ENCODE measurements around the gene MARVELD1. TPM values are rescaled to one million over a fixed set of nuclear protein-coding genes. Genes with fewer than 3 reads are reported as not detected.
"Not testable (repeated sequence)": the region's sequence is repeated elsewhere in the genome, so short reads cannot be mapped to it uniquely, and the experiment has no call there.

The MARVELD1 gene
- total and polyA plus RNA-seq, 7 donors, result 2.2 to 10.4 (median 3.2) TPM

- no peaks in the 10 kb centered on the region for H3K27me3 ChIP-seq (ENCODE audit: insufficient read depth in 3 of 3, low read length in 2 of 3)
- no peak overlapping the region for H3K4me3 ChIP-seq
- TF ChIP-seq CTCF (IDR thresholded peaks at IDR 0.05), result no peak
- no peaks in the 10 kb centered on the region for H3K36me3 ChIP-seq (ENCODE audit: insufficient read depth in 1 of 2, low read depth in 1 of 2)
- no peak overlapping the region for H3K27ac ChIP-seq
- 79 to 86% (median 80%) methylated on average over 5 of the region's 5 CpGs for WGBS, 3 donors
- intact Hi-C loops (cut with DNase I), result no loop called here
- H3K4me1 ChIP-seq, result peaks cover 24% of the 10 kb centered on the region
- DNase-seq, result no peak
- peaks cover 8% of the 10 kb centered on the region for H3K9me3 ChIP-seq
- no peak for ATAC-seq
These were observed 23.9 kb upstream of the MARVELD1 start for GRCh38 chr10:97689559-97690020.

DNA sequence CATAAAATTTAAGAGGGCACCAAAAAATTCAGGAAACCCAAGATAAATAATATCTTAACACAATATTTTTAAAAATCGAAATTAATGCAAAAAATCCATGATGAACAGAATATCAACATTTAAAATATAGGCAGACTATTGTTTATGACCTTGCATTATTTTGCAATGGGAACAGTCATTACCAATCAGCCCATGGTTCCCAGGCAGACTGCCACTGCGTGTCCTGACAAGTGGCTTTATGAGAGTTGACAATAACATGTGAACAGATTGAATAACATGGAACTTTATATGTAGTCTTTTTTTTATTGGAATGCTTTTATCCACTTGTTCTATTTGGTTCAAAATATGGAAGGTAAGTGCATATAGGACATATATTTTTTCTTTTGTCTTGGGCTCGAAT lies 23.4 kb upstream of the MARVELD1 start:
- Histone ChIP-seq H3K4me3 (no peak overlapping the region), H3K9me3 (peaks cover 8% of the 10 kb centered on the region), H3K4me1 (peaks cover 19% of the 10 kb centered on the region), H3K27me3 (ENCODE audit: insufficient read depth in 3 of 3, low read length in 2 of 3) (no peaks in the 10 kb centered on the region), H3K27ac (no peak overlapping the region), H3K36me3 (ENCODE audit: insufficient read depth in 1 of 2, low read depth in 1 of 2) (no peaks in the 10 kb centered on the region)
- intact Hi-C loops (cut with DNase I), result no loop called here
- DNase-seq, result no peak
- no peak for TF ChIP-seq CTCF (IDR thresholded peaks at IDR 0.05)
- 90 to 93% (median 90%) methylated on average over 3 of the region's 3 CpGs for WGBS, 3 donors
- ATAC-seq, result no peak

- H3K27me3 ChIP-seq (ENCODE audit: insufficient read depth in 3 of 3, low read length in 2 of 3); H3K9me3 ChIP-seq; H3K4me3 ChIP-seq; ATAC-seq; H3K27ac ChIP-seq; H3K4me1 ChIP-seq; DNase-seq; H3K36me3 ChIP-seq (ENCODE audit: insufficient read depth in 1 of 2, low read depth in 1 of 2): not testable (repeated sequence)
- intact Hi-C loops (cut with DNase I), result loop anchor here in 1 of 2 donors (5.0 kb wide), 1 partner anchor 34 kb away; no protein-coding TSS in a partner anchor
- 63 to 75% (median 69%) methylated on average over 11 of the region's 11 CpGs for WGBS, 3 donors
These were observed 15.4 kb upstream of the MARVELD1 start for GRCh38 chr10:97698072-97698655.

DNA sequence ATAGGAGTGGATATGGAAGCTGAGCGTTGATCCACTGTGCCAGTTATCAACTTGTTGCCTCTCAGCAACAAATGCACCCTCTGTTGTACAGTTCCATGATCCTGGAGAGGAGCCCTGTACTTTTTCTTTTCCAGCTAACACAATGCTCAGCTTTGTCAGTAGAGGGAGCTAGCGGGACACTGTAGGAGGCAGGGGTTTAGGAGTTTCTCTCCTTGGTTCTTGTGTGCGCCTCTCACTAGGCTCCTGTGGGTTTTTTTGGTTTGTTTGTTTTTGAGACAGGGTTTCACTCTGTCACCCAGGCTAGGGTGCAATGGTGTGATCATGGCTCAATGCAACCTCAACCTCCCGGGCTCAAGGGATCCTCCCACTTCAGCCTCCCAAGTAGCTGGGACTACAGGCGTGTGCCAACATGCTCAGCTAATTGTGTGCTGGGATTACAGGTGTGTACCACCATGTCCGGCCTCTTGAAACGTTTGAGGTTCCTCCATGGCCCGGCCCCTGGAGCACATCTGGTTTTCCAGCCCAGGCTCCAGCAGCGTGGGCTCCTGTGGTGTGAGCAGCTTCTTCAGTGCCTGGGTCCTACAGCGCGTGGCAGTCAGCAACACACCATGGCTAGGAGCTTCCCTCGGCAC lies 12.0 kb upstream of the MARVELD1 start:
- H3K4me3 ChIP-seq, result no peak overlapping the region
- WGBS, 3 donors, result 44 to 50% (median 45%) methylated on average over 12 of the region's 12 CpGs
- no peaks in the 10 kb centered on the region for H3K9me3 ChIP-seq

More for the DNA sequence above, 12.0 kb upstream of the MARVELD1 start:
- Histone ChIP-seq H3K4me1 (no peaks in the 10 kb centered on the region), H3K36me3 (ENCODE audit: insufficient read depth in 1 of 2, low read depth in 1 of 2) (no peaks in the 10 kb centered on the region), H3K27me3 (ENCODE audit: insufficient read depth in 3 of 3, low read length in 2 of 3) (no peaks in the 10 kb centered on the region), H3K27ac (no peak overlapping the region)
- DNase-seq, result no peak
- intact Hi-C loops (cut with DNase I), result loop anchor here in 1 of 2 donors (2.0 kb wide), 1 partner anchor 29 kb away; no protein-coding TSS in a partner anchor
- ATAC-seq, result peak; percentile 81 to 92 (median 90)
- TF ChIP-seq CTCF (IDR thresholded peaks at IDR 0.05), result peak; percentile 77
